ENCODE measurements around the gene DEDD2. TPM values are rescaled to one million over a fixed set of nuclear protein-coding genes. Genes with fewer than 3 reads are reported as not detected.

The DEDD2 gene
- total RNA-seq, 1 donor from 2014 or later, result 47.7 TPM

DNA sequence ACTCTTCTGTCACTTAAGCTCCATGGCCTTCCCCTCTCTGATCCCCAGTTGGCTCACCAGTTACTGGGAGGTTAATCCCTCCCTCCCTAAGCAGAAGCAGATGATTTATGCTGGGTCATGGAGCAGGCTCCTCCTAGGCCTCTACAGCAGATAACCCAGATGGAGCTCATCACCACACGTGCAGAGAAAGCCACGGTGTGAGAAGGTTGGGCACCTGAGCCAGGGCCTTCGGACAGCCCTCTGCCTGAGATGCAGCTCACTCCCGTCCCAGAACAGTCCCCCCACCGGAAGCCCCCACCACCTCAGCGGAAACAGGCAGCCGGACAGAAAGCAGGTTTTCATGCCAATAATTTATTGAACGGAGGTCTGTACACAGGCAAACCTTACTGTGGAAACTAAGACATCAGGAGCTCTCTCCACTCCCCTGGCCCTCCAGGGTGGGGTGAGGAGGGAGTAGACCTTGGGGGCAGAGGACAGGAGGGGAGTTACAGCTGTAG, 12.4 kb upstream of the DEDD2 start:
- intact Hi-C loops (cut with micrococcal nuclease), result no loop called here

DNA sequence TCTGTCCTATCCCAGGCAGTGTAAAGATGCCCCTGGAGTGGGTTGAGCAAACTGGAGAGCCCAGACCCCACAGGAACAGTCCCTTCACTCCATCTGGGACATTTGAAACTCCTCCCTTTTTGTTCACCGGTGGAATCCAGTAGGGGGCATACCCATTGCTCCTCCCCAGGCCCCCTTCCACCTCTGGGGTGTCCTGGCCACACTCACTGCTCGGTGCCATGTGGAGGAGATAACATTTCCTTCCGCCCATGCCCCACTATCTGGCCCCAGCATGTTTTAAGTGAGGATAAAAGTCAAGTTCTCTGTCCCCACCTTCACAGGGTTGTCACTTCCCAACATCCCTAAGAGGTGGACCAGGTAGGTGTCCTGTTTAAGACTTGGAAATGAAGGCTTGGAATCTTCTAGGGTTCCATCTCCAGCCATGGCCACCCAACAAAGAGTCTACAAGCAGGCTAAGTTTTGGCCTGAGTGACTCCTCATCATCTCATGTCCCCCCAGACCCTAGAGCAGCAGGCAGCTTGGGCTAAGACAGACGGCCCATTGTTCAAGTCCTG, 11.9 kb upstream of the DEDD2 start:
- intact Hi-C loops (cut with micrococcal nuclease), result no loop called here

DNA sequence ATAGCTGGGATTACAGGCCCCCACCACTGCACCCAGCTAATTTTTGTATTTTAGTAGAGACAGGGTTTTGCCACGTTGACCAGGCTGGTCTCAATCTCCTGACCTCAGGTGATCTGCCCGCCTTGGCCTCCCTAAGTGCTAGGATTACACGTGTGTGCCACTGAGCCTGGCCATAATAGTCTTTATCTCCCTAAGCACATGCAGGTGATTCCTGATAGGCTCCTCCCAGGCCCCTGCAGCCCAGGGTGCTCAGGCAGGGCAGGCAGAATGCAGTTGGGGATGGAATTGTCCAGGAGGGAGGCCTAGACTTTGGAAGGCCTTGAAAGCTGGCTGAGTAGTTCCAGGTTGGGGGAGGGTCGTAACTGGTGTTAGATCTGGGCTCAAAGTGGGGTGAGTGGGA, 11.2 kb upstream of the DEDD2 start:
- intact Hi-C loops (cut with micrococcal nuclease), result no loop called here

DNA sequence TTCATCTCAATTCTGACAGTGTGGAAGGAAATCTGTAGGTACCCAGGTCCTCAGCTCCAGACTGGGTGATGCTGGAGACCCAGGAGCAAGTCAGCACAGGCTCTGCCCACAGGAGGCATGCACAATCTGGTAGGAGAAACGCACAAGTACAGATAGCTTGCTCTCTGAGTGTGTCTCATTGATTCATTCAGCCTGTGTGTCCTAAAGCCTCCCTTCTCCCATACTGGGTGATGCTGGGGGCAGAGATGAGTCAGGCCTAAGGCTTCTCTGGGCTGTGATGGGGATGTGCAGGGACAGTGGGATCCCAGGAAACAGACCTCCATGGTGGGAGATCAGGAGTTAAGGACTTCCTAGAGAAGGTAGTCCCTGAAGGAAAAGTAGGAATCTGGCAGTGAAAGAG, 9.4 kb upstream of the DEDD2 start:
- intact Hi-C loops (cut with micrococcal nuclease), result no loop called here

DNA sequence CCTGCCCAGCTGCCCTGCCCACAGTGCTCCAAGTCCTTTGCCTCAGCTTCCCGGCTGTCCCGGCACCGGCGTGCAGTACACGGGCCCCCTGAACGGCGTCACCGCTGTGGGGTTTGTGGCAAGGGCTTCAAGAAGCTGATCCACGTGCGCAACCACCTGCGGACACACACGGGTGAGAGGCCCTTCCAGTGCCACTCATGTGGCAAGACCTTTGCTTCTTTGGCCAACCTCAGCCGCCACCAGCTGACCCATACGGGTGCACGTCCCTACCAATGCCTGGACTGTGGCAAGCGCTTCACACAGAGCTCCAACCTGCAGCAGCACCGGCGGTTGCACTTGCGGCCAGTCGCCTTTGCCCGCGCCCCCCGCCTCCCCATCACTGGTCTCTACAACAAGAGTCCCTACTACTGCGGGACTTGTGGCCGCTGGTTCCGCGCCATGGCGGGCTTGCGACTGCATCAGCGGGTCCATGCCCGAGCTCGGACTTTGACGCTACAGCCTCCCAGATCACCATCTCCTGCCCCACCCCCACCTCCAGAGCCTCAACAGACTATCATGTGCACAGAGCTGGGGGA, 8.3 kb upstream of the DEDD2 start:
- intact Hi-C loops (cut with micrococcal nuclease), result no loop called here

DNA sequence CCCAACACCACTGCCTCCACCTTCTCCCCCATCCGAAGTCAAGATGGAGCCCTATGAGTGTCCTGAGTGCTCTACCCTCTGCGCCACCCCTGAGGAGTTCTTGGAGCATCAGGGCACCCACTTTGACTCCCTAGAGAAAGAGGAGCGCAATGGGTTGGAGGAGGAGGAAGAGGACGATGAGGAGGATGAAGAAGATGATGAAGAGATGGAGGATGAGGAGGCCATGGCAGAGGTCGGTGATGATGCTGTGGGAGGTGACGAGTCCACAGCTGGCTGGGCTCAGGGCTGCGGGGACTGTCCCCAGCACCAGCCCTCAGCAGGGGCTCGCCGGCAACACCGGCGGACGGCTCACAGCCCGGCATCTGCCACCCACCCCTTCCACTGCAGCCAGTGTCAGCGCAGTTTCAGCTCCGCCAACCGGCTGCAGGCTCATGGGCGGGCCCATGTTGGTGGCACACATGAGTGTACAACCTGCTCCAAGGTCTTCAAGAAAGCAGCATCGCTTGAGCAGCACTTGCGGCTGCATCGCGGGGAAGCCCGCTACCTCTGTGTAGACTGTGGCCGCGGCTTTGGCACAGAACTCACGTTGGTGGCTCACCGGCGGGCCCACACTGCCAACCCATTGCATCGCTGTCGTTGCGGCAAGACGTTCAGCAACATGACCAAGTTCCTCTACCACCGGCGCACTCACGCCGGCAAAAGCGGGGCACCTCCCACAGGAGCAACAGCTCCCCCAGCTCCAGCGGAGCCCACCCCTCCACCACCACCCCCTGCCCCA, 7.7 kb upstream of the DEDD2 start:
- intact Hi-C loops (cut with micrococcal nuclease), result no loop called here

DNA sequence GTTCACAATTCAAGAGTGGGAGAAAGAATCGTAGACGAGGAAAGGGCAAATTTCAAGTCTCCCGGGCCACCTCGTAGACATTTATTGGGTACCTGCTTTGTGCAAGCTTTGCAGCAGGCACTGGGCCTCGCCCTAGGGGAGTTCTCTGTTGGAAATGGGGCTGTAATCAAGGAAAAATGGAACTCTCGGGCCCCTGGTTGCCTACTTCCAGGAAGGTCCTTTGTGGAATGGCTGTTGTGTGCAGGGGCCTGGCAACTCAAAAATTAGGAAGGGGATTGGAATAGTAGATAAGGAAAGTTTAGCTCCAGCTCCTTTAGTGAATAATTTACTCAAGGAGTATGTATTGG, 3.2 kb upstream of the DEDD2 start:
- intact Hi-C loops (cut with micrococcal nuclease), result loop anchor here (1.0 kb wide), 7 partner anchors 22 to 144 kb away; partner anchors contain the start of genes ERF, GSK3A, MEGF8 and POU2F2

DNA sequence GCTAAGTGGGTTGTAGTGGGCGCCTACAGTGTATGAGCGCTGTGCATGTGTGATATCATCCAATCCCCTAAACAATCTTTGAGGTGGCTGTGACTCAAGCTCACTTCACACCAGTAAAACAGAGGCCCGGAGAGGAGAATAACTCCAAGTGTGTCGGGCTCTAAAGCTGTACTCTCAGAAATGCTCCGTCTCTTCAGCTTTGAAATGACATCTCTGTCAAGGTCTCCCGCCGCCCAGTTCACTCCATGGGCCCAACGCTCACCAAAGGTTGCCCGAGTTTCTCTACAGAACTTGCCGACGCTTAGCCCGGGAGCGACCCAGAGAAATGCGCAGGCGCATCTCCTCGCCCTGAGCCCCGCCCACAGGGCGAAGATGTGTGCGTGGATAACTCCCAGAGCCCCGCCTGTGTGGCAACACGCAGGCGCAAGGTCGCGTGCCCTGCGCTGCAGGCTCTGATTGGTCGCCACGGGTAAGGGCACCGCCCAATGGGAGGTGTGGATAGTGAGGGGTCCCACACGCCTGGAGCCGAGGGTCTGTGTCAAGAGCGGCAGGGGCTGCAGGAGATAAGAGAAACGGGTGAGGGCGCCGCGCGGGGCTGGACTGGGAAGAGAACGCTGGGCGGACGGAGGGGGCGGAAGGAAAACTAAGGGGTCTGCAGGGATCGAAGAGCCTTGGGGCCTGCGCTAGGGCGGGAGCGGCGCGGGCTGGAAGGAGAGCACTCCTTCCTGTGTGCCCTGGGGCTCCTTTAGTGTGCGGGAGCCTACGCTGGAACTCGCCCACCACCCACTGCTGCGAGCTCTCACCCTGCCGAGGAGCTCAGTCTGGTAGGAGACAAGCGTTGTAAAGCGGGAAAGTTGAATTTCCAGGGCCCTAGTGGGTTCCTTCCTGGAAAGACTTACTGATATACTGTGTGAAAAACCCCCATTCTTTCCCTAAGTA, 2.6 kb upstream of the DEDD2 start, which contains the start of gene ZNF526:
Gene ZNF526 (plus strand): TSS at position 501 of the 939 bp plus-strand sequence. CDS start 4,092 bp downstream, outside the sequence.
- intact Hi-C loops (cut with micrococcal nuclease), result loop anchor here (1.0 kb wide), 7 partner anchors 22 to 144 kb away; partner anchors contain the start of genes ERF, GSK3A, MEGF8 and POU2F2

DNA sequence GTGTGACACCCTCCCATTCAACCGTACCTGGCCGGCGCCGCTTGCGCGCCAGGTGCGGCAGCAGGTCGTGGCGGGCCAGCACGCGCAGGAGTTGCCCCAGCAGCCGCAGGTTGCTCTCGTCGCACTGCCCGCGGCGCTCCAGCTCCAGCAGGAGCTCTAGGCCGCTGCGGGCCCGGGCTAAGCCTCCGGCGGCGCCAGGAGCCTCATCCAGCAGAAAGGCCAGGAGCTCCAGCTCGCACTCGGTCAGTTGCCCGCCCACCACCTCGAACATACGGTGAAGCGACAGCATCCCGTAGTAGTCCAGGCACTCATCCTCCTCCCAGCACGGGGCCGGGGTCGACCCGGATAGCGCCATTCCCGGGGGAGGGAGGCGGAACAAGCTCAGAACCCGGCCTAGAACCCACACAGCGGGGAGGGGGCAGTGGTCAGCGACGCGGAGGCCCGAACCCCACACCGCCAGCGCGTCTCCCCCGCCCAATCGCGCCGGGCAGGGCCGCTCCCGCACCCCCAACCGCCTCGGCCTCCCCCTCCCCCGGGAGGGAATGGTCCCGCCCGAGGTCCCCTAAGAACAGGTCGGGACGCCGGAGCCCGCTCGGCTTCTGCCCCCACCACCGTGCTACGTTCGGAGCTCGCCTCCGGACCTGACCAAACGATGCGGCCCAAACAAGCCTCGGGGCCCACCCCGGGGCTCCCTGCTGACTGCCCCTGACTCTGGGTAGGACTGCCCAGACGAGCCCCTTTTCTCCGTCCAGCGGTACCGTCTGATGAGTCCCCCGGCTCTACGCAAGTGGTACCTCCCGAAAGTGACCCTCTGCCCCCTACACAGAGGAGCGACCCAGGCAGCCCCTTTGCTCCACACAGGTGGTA, 591 bp downstream of the DEDD2 start:
- intact Hi-C loops (cut with micrococcal nuclease), result loop anchor here (1.0 to 2.0 kb wide), 7 partner anchors 18 to 206 kb away; partner anchors contain the start of genes PAFAH1B3 and PRR19

DNA sequence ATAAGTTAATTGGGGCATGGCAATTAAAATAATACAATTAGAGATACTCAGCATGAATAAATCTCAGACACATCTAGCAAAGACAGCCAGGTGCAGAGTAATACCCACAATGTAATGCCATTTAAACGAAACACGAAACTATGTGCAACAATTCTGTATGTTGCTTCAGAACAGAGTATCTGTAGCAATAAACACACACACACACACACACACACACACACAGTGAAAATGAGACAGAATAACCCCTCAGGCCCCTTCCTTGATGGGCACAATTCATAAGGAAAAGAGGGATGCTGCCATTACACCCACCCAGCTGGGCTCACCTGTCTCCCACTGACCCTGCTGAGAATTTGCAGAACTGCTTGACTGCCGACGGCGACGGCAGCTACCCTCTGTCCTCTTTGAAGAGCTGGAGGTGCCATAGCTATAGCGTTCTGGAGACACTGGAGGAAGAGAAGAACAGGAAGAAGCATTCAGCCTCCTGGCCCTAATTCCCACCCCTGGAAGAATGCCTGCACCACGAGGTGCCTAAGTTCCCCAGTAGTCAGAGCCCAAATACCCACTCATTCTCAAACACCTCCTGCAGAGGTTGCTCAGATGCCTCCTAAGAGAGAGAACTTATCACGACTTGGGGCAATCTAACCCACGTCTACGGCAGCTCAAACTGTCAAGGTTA, 2.5 kb downstream of the DEDD2 start:
- intact Hi-C loops (cut with micrococcal nuclease), result no loop called here

DNA sequence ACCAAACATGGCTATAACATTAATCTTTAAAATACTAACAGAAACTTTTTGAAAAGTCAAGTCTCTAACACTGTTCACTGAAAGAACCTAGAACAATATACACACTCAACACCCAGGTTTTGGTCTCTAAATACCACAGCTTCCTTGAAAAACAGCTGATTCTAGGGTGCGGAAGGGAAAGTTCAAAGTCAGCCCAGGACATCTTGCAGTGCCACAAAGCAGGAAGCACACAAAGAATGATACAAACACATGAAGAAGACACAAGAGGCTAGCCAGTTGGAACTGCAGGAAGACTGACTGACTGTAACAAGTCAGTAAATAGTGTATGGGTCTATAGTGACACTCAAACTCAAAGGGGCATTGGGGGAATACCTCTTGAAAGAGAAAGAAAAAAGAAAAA, 4.6 kb downstream of the DEDD2 start:
- intact Hi-C loops (cut with micrococcal nuclease), result loop anchor here (1.0 kb wide), 1 partner anchor 11 kb away; no protein-coding TSS in a partner anchor

DNA sequence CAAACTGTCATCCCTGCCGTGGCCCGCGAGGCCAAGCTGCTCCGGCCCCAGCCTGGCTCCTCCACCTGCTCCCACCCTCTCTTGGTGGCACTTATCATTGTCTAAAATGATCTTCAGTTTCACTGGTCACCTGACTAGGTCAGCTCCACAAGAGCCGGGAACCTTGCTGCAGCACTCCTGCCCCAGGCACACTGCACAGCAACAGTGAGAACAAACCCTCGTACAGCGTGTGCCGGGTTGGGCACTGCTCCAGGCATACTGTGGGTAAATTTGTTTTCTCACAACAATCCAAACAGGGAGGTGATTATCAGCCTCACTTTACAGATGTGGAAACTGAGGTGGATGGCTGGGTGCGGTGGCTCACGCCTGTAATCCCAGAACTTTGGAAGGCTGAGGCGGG, 8.9 kb downstream of the DEDD2 start:
- intact Hi-C loops (cut with micrococcal nuclease), result no loop called here

DNA sequence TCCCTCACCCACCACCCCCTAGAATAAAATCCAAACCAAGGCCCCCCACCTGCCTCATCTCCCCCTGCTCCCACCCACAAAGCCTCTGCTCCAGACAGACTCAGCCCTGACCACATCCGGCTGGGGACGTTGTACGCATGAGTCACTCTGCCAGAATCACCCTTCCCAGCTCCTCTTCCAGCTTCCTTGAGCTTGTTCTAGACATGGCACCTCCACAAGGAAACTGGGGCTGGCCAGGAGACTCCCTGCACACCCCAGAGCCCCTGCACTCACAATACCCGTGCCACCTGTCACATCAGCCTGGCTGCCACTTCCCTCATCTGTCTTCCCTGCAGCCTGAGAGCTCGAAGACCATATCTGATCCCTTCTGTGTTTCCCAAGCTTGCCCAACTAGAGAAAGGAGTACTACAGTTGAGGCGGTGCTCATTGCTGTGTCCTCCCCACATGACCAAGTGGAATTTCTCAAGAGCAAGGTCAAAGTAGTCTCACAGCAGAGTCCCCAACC, 9.7 kb downstream of the DEDD2 start:
- intact Hi-C loops (cut with micrococcal nuclease), result no loop called here

DNA sequence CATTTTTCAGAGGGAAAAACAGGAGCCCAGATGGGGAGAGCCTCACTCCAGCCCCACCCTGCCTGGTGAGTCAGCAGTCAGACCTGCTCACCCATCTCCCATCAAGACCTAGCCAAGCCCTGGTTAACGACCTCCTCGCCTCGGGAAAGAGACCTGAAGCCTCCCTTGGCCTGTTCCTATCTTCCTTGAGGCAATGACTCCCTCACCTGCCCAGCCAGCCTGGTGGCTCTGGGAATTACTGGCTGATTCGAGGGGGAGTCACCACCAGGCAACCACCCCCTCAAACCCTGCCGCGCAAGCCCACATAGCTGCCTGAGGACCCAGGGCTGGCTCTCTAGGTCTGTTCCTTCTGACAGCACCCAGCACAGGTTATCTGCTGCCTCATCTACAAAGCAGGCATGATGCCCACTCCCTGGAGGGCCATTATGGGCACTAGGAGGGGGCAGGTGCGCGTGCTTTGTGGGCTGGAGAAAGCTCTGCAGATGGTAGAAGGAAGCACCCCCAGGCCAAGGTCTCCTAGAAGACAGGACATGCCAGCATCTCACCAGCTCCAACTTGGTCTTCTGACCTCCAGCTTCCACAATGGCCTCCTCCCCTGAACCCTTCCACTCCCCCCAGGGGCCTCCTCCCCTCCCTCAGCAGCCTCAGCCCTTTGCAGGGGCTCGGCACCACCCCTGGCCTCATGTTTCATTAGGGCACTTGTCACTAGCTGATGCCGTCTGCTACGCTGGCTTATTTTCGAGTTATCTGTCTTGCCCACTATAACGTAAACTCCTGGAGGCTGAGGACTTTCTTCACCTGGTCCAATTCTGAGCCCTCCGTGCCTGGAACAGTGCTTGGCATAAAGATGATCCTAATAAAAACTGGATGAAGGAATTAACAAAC, 10.4 kb downstream of the DEDD2 start:
- intact Hi-C loops (cut with micrococcal nuclease), result no loop called here

DNA sequence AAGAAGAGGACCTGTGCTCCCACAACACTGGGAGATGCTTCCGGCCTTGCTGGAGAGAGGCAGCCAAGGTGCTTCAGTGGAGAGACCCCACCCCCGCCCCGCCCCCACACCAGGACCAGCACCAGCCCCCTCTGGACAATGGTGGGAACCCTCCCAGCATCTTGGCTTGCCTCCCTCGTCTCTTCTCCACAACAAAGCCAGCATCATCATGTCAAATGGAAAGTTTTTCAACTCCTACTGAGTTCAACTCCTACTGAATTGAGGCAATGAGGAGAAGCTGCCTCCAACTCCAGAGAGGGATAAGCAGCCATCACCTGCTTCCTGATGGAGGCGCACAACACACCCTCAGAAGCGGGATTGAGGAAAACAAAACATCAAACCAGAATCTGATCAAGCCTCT, 12.8 kb downstream of the DEDD2 start:
- intact Hi-C loops (cut with micrococcal nuclease), result no loop called here

DNA sequence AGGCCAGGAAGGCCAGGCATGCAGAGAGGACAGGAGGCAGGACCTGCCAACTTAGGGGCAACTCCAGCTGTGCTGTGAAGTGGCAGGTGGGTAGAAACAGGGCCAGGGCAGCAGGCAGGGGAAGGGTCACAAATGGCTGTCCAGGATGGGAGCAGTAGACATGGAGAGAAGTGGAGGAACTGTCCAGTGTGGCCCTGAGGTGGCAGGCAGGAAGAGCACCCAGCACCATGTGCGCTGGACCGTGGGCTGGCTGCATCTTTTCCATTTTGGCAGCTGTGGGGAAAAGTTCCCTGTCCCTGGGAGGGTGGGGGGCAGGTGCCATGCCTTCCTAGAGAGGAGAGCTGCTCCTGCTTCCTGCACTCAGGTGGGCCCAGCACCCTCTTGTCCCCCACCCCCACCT, 13.8 kb downstream of the DEDD2 start:
- intact Hi-C loops (cut with micrococcal nuclease), result no loop called here

DNA sequence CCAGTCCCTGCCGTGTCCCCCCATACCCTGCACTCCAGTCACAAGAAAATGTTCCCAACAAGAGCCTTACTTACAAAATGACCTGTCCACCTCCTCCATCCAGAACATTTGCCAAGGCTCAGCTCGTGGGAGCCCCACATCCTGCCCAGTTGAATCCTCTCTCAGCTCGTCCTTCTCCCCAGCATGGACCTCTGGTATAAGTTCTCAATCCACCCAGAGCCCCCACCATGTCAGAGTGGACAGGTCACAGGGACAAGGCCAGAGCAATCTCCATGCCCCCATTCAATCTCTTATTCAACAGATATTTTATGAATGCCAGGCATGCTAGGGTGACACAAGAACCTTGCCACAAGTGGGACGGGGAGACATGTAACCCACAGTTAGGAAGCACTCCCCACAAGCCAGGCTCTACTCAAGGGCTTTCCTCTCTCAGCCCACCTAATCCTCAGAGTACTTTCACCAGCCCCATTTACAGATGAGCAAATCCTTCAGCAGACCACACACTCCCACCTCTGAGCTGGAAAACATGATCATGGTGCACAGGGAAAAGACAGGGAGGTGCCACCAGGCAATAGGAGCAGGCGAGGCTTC, 15.1 kb downstream of the DEDD2 start:
- intact Hi-C loops (cut with micrococcal nuclease), result loop anchor here (1.0 kb wide), 1 partner anchor 11 kb away; no protein-coding TSS in a partner anchor

Measured in T-helper 1 cell treated with Interleukin-12 subunit alpha and Interleukin-12 subunit beta and Interleukin-4 antibody, amounts not matched to agents 30 ng/mL and 1 ng/mL, for 36 hours (primary cell).